ENCODE results near the gene PLA2G1B. TPM values are rescaled to one million over a fixed set of nuclear protein-coding genes. Genes with fewer than 3 reads are reported as not detected.

The PLA2G1B gene
- not detected for total RNA-seq

GRCh38 chr12:120327593-120327992, at the start of gene PLA2G1B:
Gene PLA2G1B (minus strand): TSS chr12:120327779. CDS start chr12:120327753, 26 bp downstream.
- Histone ChIP-seq H3K9me3 (no peaks in the 10 kb centered on the region), H3K4me1 (replicated peaks) (no peaks in the 10 kb centered on the region), H3K4me3 (no peak within 1 kb of the TSS), H3K36me3 (no peaks in the 10 kb centered on the region), H3K27ac (no peak within 1 kb of the TSS), H3K27me3 (replicated peaks; ENCODE audit: insufficient read depth) (no peaks in the 10 kb centered on the region)
- TF ChIP-seq, protein P1, sequence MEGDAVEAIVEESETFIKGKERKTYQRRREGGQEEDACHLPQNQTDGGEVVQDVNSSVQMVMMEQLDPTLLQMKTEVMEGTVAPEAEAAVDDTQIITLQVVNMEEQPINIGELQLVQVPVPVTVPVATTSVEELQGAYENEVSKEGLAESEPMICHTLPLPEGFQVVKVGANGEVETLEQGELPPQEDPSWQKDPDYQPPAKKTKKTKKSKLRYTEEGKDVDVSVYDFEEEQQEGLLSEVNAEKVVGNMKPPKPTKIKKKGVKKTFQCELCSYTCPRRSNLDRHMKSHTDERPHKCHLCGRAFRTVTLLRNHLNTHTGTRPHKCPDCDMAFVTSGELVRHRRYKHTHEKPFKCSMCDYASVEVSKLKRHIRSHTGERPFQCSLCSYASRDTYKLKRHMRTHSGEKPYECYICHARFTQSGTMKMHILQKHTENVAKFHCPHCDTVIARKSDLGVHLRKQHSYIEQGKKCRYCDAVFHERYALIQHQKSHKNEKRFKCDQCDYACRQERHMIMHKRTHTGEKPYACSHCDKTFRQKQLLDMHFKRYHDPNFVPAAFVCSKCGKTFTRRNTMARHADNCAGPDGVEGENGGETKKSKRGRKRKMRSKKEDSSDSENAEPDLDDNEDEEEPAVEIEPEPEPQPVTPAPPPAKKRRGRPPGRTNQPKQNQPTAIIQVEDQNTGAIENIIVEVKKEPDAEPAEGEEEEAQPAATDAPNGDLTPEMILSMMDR (IDR thresholded peaks at IDR 0.05) = no peak
- TF ChIP-seq POLR2A (IDR thresholded peaks at IDR 0.05) (no peak), POLR2AphosphoS5 (IDR thresholded peaks at IDR 0.05) (no peak)
- WGBS = 76% methylated on average over 5 of the region's 5 CpGs
- DNase-seq (ENCODE audit: low spot score) = no peak
- intact Hi-C loops (cut with DNase I) = no loop called here

GRCh38 chr12:120376934-120377572, 49.5 kb upstream of the PLA2G1B start:
- Histone ChIP-seq H3K27me3 (replicated peaks; ENCODE audit: insufficient read depth) (no peaks in the 10 kb centered on the region), H3K4me3 (no peak overlapping the region), H3K9me3 (no peaks in the 10 kb centered on the region), H3K4me1 (replicated peaks) (no peaks in the 10 kb centered on the region), H3K27ac (no peak overlapping the region), H3K36me3 (no peaks in the 10 kb centered on the region)
- TF ChIP-seq, protein P1 (IDR thresholded peaks at IDR 0.05) = no peak
- TF ChIP-seq POLR2AphosphoS5 (IDR thresholded peaks at IDR 0.05) = no peak
- WGBS = 11% methylated on average over 5 of the region's 5 CpGs
- no peak for DNase-seq (ENCODE audit: low spot score)
- intact Hi-C loops (cut with DNase I) = no loop called here

DNA sequence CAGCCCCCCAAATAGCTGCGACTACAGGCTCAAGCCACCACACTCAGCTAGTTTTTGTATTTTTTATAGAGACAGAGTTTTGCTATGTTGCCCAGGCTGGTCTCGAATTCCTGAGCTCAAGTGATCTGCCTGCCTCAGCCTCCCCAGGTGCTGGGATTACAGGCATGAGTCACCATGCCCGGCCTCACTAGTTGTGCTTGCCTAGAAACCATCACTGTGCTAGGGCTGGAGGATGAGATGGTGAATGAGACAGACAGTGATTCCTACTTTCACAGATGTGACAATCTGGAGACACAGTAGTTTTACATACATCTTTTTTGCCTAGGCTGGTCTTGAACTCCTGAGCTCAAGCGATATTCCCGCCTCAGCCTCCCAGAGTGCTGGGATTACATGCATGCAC, 48.8 kb upstream of the PLA2G1B start:
- TF ChIP-seq, protein P1 (IDR thresholded peaks at IDR 0.05) = no peak
- TF ChIP-seq POLR2AphosphoS5 (IDR thresholded peaks at IDR 0.05) (no peak), POLR2A (IDR thresholded peaks at IDR 0.05) (no peak)
- Histone ChIP-seq H3K4me1 (replicated peaks) (no peaks in the 10 kb centered on the region), H3K36me3 (no peaks in the 10 kb centered on the region), H3K9me3 (no peaks in the 10 kb centered on the region), H3K27me3 (replicated peaks; ENCODE audit: insufficient read depth) (no peaks in the 10 kb centered on the region), H3K4me3 (no peak overlapping the region), H3K27ac (no peak overlapping the region)
- no peak for DNase-seq (ENCODE audit: low spot score)
- 74% methylated on average over 5 of the region's 5 CpGs for WGBS
- intact Hi-C loops (cut with DNase I) = no loop called here

- TF ChIP-seq POLR2A (IDR thresholded peaks at IDR 0.05) = no peak
- TF ChIP-seq POLR2AphosphoS5 (IDR thresholded peaks at IDR 0.05) = no peak
- TF ChIP-seq, protein P1 (IDR thresholded peaks at IDR 0.05) = no peak
- Histone ChIP-seq H3K4me3 (no peak overlapping the region), H3K27ac (no peak overlapping the region), H3K9me3 (no peaks in the 10 kb centered on the region), H3K4me1 (replicated peaks) (no peaks in the 10 kb centered on the region), H3K36me3 (no peaks in the 10 kb centered on the region), H3K27me3 (replicated peaks; ENCODE audit: insufficient read depth) (no peaks in the 10 kb centered on the region)
- intact Hi-C loops (cut with DNase I) = no loop called here
- WGBS = 46% methylated on average over 2 of the region's 2 CpGs
- no peak for DNase-seq (ENCODE audit: low spot score)
Observed at GRCh38 chr12:120376009-120376408, 48.4 kb upstream of the PLA2G1B start.

- 94% methylated on average over 8 of the region's 8 CpGs for WGBS
- no peak overlapping the region for H3K27ac ChIP-seq
- no peaks in the 10 kb centered on the region for H3K36me3 ChIP-seq
- no peaks in the 10 kb centered on the region for H3K27me3 ChIP-seq (replicated peaks; ENCODE audit: insufficient read depth)
- H3K4me3 ChIP-seq = no peak overlapping the region
- TF ChIP-seq, protein P1 (IDR thresholded peaks at IDR 0.05) = no peak
- TF ChIP-seq POLR2AphosphoS5 (IDR thresholded peaks at IDR 0.05) (no peak), POLR2A (IDR thresholded peaks at IDR 0.05) (no peak)
- H3K9me3 ChIP-seq = no peaks in the 10 kb centered on the region
- intact Hi-C loops (cut with DNase I) = no loop called here
- peaks cover 7% of the 10 kb centered on the region for H3K4me1 ChIP-seq (replicated peaks)
- DNase-seq (ENCODE audit: low spot score) = no peak
Observed at GRCh38 chr12:120373683-120374082, 46.1 kb upstream of the PLA2G1B start.

Measured in prostate gland (tissue), 2 donors.